Skin of body (tissue), 2 donors: ENCODE data around the gene VSNL1. TPM values are rescaled to one million over a fixed set of nuclear protein-coding genes. Genes with fewer than 3 reads are reported as not detected.

Experiments used
- DNase-seq: peaks from one replicate; lab custom pipeline; 2025; lab: John Stamatoyannopoulos, UW
- total RNA-seq: library from RNA; depleted of rRNA; stranded (reverse); fragments of >200 nt; gene quantifications from one replicate; pipeline ENCODE4 v1.2.3, GENCODE V29; 2014

The VSNL1 gene
- total RNA-seq, 1 donor from 2014 or later: 21.9 TPM

GRCh38 chr2:17689010-17689409 is 148.5 kb downstream of the VSNL1 start:
- peak; percentile 1 for DNase-seq

GRCh38 chr2:17690776-17691175 is 150.3 kb downstream of the VSNL1 start:
- no peak for DNase-seq

Other genes starting within 250 kb of the VSNL1 start
- 0.20 TPM for gene RAD51AP2, start 22.3 kb upstream of the VSNL1 start, total RNA-seq
- gene SMC6, start 213.1 kb downstream of the VSNL1 start, total RNA-seq: 23.8 TPM
- gene GEN1, start 213.4 kb downstream of the VSNL1 start, total RNA-seq: 7.0 TPM